Bronchial epithelial cell (primary cell): ENCODE measurements around the gene BTG1. TPM values are rescaled to one million over a fixed set of nuclear protein-coding genes. Genes with fewer than 3 reads are reported as not detected.

Experiments
- DNase-seq: peaks from one replicate; pipeline ENCODE4 v3.0.0-alpha.2; 2010; ENCODE audit warnings: low read depth
- FAIRE-seq: peaks from 2 replicates; lab custom pipeline; 2011; peaks lifted over from hg19 to GRCh38; lab: Jason Lieb, UNC
- H3K27me3 ChIP-seq: 2 replicates; pipeline ENCODE4 v1.5.1; 2011; ENCODE audit warnings: low read length; ENCODE audit not compliant: control insufficient read depth, insufficient read depth
- H3K36me3 ChIP-seq: 2 replicates; pipeline ENCODE4 v1.5.1; 2011; ENCODE audit warnings: low read length; ENCODE audit not compliant: control insufficient read depth, insufficient read depth
- H3K4me3 ChIP-seq: 2 replicates; pipeline ENCODE4 v1.5.1; 2011; ENCODE audit warnings: mild to moderate bottlenecking, low read depth, low read length, control low read depth
- total RNA-seq: library from RNA; depleted of rRNA; stranded (reverse); fragments of >200 nt; gene quantifications from 2 replicates; pipeline ENCODE4 v1.2.1, GENCODE V29; 2014
- TF ChIP-seq, protein P1 (sequence below): IDR thresholded peaks from 2 replicates; pipeline ENCODE4 v1.5.1; 2011; ENCODE audit warnings: mild to moderate bottlenecking, moderate library complexity, low read length, control low read depth, inconsistent platforms; ENCODE audit not compliant: insufficient read depth, severe bottlenecking

The BTG1 gene
- total RNA-seq, 1 donor from 2014 or later: 14.7 TPM

DNA sequence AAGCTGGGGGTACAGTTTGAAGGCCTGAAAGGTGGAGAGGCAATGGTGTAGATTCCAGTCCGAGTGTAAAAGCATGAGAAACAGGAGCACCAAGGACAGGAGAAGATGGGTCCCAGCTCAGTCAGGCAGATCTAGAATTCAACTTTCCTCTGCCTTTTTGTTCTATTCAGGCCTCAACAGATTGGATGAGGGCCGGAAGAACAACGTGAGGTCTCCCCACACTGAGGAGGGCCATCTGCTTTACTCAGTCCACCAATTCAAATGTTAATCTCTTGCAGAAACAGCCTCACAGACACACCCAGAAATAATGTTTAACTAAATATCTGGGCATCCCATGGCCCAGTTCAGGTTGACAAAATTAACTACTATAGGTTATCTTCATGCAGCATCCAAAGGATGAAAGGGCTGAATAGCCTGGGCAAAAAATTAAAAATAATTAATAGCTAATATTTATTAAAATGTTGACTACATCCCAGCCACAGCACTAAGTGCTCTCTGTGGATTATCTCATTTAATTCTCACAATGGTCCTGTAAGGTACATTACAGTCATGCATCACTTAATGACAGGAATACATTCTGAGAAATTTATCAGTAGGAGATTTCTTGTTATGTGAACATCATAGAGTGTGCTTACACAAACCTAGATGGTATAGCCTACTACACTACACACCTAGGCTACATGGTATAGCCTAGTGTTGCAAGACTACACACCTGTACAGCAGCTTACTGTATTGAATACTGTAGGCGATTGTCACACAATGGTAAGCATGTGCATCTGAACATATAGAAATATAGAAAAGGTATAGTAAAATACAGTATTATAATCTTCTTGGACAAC is 22.5 kb downstream of the BTG1 start:
- H3K36me3 ChIP-seq: no peaks in the 10 kb centered on the region
- no peak for FAIRE-seq
- TF ChIP-seq, protein P1, sequence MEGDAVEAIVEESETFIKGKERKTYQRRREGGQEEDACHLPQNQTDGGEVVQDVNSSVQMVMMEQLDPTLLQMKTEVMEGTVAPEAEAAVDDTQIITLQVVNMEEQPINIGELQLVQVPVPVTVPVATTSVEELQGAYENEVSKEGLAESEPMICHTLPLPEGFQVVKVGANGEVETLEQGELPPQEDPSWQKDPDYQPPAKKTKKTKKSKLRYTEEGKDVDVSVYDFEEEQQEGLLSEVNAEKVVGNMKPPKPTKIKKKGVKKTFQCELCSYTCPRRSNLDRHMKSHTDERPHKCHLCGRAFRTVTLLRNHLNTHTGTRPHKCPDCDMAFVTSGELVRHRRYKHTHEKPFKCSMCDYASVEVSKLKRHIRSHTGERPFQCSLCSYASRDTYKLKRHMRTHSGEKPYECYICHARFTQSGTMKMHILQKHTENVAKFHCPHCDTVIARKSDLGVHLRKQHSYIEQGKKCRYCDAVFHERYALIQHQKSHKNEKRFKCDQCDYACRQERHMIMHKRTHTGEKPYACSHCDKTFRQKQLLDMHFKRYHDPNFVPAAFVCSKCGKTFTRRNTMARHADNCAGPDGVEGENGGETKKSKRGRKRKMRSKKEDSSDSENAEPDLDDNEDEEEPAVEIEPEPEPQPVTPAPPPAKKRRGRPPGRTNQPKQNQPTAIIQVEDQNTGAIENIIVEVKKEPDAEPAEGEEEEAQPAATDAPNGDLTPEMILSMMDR: no peak
- H3K4me3 ChIP-seq: no peak overlapping the region
- no peak for DNase-seq
- no peaks in the 10 kb centered on the region for H3K27me3 ChIP-seq

DNA sequence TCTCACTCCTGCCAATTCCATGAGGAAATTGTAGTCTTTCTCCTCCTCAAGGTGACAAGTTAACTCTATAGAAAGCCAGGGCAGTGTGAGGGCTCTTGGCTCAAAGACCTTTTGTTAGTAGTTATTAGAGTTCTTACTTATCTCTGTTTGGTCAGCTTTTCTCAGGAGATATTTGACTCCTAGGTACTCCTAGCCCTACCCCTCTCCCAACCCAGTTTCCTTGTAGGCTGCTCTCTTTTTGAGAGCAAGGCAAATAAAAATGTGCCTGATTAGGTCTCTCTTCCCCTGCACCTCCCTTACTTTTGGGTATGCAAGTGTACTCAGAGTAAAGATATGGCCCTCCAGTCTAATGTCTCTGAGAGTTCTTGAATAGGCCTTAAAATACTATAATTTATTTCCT is 23.8 kb downstream of the BTG1 start:
- TF ChIP-seq, protein P1: no peak
- Histone ChIP-seq H3K4me3 (no peak overlapping the region), H3K27me3 (no peaks in the 10 kb centered on the region), H3K36me3 (no peaks in the 10 kb centered on the region)
- FAIRE-seq: no peak
- DNase-seq: no peak

DNA sequence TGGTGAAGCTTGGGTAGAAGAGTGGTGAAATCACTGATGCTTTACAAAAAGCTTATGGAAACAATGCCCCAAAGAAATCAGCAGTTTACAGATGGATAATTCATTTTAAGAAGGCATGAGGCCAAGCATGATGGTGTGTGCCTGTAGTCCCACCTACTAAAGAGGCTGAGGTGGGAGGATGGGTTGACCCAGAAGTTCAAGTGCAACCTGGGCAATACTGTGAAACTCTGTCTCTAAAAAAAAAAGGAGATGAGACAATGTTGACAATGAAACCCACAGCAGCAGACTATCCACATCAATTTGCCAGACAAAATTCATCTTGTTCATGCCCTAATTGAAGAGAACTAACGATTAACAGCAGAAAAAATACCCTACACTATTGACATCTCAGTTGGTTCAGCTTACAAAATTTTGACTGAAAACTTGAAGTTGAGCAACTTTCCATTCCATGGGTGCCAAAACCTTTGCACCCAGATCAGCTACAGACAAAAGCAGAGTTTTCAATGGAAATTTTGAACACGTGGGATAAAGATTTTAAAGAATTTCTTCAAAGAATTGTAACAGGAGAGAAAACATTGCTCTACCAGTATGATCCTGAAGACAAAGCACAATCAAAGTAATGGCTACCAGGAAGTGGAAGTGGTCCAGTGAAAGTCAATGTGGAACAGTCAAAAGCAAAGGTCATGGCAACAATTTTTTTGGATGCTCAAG is 26.7 kb downstream of the BTG1 start:
- Histone ChIP-seq H3K36me3 (no peaks in the 10 kb centered on the region), H3K27me3 (no peaks in the 10 kb centered on the region), H3K4me3 (no peak overlapping the region)
- no peak for FAIRE-seq
- TF ChIP-seq, protein P1: no peak
- no peak for DNase-seq

DNA sequence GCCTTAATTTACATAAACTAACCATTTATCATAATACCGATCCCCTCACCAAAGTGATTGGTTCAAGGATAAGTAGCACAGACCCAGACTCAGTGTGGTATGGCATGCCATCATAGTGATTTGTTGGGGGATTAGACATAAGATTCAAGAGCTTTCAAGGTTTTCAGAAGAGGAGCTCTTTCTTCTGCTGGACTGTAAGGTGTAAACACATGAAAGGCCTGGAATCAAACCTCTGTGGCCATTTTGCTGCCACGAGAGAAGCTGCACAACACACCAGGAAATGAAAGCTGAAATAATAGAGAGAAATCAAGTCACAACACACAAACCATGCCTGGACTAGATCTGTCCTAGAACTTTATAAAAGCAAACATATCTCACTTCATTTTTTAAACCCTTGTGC is 30.8 kb downstream of the BTG1 start:
- no peaks in the 10 kb centered on the region for H3K36me3 ChIP-seq
- H3K27me3 ChIP-seq: no peaks in the 10 kb centered on the region
- no peak overlapping the region for H3K4me3 ChIP-seq
- TF ChIP-seq, protein P1: no peak
- DNase-seq (no peak), FAIRE-seq (no peak)

DNA sequence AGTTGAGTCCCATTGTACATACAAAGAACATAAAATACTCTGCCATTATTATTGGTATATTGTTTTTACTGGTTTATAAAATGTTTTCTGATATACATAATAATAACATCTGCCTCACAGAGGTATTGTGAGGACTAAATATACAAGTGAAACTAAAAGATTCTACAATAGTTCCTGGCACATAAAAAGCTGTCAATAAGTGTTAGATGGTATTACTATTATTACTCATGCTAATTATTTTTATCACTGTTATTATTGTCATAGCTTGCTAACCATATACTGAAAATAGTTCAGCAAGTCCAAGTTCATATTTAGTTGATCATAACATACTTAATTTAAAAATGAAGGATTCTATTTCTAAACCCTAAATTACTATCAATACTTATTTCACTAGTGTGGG is 34.4 kb downstream of the BTG1 start:
- H3K36me3 ChIP-seq: no peaks in the 10 kb centered on the region
- TF ChIP-seq, protein P1: no peak
- H3K27me3 ChIP-seq: no peaks in the 10 kb centered on the region
- DNase-seq (no peak), FAIRE-seq (no peak)
- no peak overlapping the region for H3K4me3 ChIP-seq
